Loucy (cell line): ENCODE data around the gene VDAC2.

Experiments used
- EZH2phosphoT487 ChIP-seq: fragments of 200-600 bp; IDR thresholded peaks from 2 replicates; pipeline ENCODE4 v1.6.1; 2018; ENCODE audit warnings: antibody characterized with exemption, mild to moderate bottlenecking, moderate library complexity, borderline replicate concordance
- TF ChIP-seq, protein P1 (sequence below): fragments of 200-600 bp; sonication (generic); conservative IDR thresholded peaks from 2 replicates; pipeline ENCODE4 v1.5.1; 2014; ENCODE audit warnings: mild to moderate bottlenecking, antibody characterized with exemption, low read length

- TF ChIP-seq, protein P1, sequence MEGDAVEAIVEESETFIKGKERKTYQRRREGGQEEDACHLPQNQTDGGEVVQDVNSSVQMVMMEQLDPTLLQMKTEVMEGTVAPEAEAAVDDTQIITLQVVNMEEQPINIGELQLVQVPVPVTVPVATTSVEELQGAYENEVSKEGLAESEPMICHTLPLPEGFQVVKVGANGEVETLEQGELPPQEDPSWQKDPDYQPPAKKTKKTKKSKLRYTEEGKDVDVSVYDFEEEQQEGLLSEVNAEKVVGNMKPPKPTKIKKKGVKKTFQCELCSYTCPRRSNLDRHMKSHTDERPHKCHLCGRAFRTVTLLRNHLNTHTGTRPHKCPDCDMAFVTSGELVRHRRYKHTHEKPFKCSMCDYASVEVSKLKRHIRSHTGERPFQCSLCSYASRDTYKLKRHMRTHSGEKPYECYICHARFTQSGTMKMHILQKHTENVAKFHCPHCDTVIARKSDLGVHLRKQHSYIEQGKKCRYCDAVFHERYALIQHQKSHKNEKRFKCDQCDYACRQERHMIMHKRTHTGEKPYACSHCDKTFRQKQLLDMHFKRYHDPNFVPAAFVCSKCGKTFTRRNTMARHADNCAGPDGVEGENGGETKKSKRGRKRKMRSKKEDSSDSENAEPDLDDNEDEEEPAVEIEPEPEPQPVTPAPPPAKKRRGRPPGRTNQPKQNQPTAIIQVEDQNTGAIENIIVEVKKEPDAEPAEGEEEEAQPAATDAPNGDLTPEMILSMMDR = no peak
- TF ChIP-seq EZH2phosphoT487 = no peak
Measured at GRCh38 chr10:75240329-75241076, 29.9 kb downstream of the VDAC2 start.
